HG03354 (cell line): Measurements from ENCODE around the gene UQCC3.
A peak's percentile ranks its signal among the peaks of the same experiment; 100 is the strongest.
"Not testable (repeated sequence)": the region's sequence is repeated elsewhere in the genome, so short reads cannot be mapped to it uniquely, and the experiment has no call there.

ENCODE experiments used
- ATAC-seq: cut with Tn5 transposase; IDR thresholded peaks from one replicate; pipeline ENCODE4 v1.9.1; 2021; ENCODE audit warnings: mild to moderate bottlenecking; ENCODE audit not compliant: unreplicated experiment, poor library complexity, severe bottlenecking

The UQCC3 gene

GRCh38 chr11:62665075-62665598, 6.3 kb upstream of the UQCC3 start, which contains the start of the genes C11orf98 and CSKMT:
TSS of gene C11orf98 (minus strand) at chr11:62665210. CDS start at chr11:62665169, 41 bp downstream.
TSS of gene CSKMT (plus strand) at chr11:62665312. CDS start at chr11:62665880, 568 bp downstream.
- peak; percentile 82 for ATAC-seq

GRCh38 chr11:62665599-62666258, 5.7 kb upstream of the UQCC3 start:
- peak; percentile 11 for ATAC-seq

DNA sequence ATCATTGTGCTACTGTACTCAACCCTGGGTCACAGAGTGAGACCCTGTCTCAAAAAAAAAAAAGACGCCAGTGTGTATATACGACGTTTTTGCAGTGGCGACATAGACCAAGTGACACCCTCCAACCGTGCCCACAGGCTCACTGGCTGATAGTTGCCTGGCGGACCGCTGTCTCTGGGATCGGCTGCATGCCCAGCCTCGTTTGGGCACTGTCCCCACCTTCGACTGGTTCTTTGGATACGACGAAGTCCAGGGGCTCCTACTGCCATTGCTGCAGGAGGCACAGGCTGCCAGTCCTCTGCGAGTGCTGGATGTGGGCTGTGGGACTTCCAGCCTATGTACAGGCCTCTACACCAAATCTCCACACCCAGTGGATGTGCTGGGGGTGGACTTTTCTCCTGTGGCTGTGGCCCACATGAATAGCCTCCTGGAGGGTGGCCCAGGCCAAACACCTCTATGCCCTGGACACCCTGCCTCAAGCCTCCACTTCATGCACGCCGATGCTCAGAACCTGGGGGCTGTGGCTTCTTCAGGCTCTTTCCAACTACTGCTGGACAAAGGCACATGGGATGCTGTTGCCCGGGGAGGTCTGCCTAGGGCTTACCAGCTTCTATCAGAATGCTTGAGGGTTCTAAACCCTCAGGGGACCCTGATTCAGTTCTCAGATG, 5.1 kb upstream of the UQCC3 start:
- ATAC-seq: no peak

DNA sequence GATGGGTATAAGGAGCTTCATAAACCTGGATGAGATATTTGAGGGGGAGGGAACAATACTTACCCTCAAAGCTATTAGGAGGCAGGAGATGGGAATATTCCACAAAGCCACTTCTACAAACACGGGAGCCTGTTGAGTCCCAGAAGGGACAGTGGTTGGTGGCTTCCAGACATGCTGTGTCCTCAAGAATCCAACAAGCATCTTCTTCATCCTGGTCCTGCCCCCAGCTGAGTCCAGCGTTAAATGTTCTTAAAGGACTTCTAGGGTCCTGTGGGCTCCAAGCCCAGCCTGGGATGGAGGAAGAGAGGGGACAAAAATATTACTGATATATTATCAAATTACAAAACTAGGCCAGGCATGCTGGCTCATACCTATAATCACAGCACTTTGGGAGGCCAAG, 4.0 kb upstream of the UQCC3 start:
- ATAC-seq: no peak

GRCh38 chr11:62669420-62670161, 1.9 kb upstream of the UQCC3 start:
- ATAC-seq: no peak

- no peak for ATAC-seq
Measured at GRCh38 chr11:62671236-62671607, 251 bp upstream of the UQCC3 start.

DNA sequence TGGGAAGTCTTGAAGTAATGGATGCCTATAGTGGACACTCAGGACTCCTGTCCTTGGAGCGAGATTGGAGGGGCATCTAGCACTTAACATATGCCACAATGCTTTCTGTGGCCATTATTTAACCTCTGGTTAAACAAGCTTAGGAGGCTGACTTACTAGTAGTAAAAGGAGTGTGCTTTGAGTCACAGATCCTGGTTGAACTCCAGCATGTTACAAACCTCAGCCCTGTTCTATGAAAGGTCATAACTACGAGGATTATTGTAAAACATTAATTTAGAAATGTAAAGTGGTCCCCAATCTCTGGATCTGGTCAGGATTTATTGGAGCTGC, 1.7 kb downstream of the UQCC3 start:
- ATAC-seq: no peak

DNA sequence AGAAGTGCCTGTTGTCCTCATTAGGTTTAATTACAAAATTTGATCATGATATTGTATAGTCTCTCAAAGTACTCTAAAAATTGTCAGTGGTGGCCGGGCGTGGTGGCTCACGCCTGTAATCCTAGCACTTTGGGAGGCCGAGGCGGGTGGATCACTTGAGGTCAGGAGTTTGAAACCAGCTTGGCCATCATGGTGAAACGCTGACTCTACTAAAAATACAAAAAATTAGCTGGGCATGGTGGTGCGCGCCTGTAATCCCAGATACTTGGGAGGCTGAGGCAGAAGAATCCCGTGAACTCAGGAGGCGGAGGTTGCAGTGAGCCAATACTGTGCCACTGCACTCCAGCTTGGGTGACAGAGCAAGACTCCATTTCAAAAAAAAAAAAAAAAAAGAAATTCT, 3.9 kb downstream of the UQCC3 start:
- ATAC-seq: not testable (repeated sequence)

DNA sequence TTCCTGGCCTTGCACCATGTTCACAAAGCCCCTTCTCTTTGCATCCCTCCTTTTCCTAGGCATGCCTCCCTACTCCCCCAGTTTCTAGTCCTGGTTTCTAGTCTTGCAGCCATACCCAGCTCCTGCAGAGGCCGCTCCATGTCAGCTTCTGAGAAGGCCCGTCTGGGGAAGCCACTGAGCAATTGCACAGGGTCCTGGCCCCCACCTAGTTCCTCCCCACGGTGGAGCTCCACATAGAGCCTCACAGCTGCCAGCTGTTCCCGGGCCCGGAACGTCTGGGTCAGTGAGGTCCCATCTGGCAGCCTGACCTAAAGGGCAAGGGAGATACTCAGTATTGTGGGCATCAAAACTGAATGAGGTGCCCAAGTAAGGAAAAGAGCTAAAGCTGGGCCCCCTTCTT, 5.2 kb downstream of the UQCC3 start:
- ATAC-seq: no peak

DNA sequence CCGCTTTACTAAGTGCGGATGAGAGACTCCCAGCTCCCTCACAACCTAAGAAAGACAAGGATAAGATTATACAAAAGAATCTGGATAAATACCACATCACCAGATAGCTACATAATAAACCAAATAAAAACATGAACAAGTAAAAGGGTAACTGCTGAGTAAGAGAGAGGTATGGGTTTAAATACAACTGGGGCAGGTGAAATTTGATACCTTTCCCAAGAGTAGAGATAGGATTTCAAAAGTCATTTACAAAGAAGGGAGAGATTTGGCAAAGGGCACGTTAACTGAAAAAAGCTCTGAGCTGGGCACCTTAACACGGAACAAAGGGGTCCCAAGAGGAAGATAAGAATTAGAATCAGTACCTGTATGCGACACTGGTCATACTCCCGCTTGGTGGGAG, 5.7 kb downstream of the UQCC3 start:
- ATAC-seq: no peak

GRCh38 chr11:62677714-62678113, 6.2 kb downstream of the UQCC3 start:
- ATAC-seq: no peak

GRCh38 chr11:62678433-62678769, 6.9 kb downstream of the UQCC3 start:
- no peak for ATAC-seq

DNA sequence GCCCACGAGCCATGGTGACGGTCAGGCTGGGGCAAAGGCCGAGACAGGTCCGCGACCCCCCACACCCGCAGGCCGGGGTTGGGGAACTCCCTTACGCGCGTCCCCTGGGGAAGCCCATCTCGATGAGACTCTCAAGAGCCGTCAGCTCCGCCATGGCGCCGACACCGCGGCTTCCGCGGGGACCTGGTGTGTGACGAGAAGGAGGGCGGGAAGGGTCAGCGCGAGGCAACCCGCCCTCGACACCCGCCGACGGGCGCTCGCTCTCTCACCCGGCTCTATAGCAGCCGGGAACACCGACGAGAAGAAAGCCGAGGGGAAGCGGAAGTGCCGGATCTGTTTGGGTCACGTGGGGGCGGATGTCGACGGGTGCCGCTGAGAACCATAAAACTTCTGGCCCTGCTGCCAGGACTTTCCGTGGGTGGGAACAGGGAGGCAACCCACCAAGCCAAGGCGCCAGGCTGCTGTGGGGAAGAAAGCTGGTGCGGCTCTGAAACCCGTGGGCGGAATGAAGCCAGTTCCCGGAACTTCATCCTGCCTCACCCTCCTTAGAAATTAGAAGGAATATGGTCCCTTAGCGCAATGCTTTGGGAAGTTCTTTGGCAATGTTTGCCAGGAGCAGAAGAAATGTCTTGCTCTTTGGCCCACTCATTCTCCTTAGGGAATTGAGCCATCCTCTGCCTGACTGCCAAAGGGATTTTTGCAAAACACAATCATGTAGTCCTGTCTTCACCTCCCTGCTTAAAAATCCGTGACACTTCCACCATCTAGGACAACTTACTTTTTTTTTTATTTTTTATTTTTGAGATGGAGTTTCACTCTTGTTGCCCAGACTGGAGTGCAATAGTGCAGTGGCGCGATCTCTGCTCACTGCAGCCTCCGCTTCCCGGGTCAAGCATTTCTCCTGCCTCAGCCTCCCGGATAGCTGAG, 7.6 kb downstream of the UQCC3 start, which contains the start of gene UBXN1:
Gene UBXN1, minus strand, starts transcription at position 304 of the 927 bp plus-strand sequence. Its CDS starts 150 bp downstream, at position 154.
- peak; percentile 72 for ATAC-seq

- ATAC-seq: peak; percentile 68
Measured at GRCh38 chr11:62680825-62681240, 9.4 kb downstream of the UQCC3 start.

- ATAC-seq: no peak
Measured at GRCh38 chr11:62682518-62682917, 11.0 kb downstream of the UQCC3 start.

GRCh38 chr11:62687508-62688396, 16.3 kb downstream of the UQCC3 start:
- no peak for ATAC-seq

DNA sequence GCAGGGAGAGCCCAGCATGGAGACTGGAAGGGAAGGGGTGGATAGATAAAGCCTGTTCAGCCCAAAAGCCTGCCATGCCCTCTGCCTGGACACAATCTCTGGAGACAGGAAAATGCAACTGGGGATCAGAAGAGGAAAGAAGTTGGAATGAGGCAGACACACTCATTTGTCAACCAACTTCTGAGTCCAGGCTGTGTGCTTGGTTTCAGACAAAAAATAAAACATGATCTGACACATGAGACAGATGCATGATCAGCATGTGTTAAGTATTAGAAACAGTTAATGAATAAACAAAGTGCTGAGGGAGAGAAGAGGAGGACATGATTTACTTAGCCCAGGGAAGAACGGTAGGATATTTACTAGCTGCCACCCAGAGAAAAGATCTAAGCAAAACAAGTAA, 17.0 kb downstream of the UQCC3 start:
- no peak for ATAC-seq

- no peak for ATAC-seq
Measured at GRCh38 chr11:62689421-62690183, 18.1 kb downstream of the UQCC3 start, which contains the start of gene LRRN4CL. TSS of gene LRRN4CL (minus strand) at chr11:62689530. CDS start at chr11:62688508, 1,022 bp downstream.
